Measurements from ENCODE around the gene PCNX3.

DNA sequence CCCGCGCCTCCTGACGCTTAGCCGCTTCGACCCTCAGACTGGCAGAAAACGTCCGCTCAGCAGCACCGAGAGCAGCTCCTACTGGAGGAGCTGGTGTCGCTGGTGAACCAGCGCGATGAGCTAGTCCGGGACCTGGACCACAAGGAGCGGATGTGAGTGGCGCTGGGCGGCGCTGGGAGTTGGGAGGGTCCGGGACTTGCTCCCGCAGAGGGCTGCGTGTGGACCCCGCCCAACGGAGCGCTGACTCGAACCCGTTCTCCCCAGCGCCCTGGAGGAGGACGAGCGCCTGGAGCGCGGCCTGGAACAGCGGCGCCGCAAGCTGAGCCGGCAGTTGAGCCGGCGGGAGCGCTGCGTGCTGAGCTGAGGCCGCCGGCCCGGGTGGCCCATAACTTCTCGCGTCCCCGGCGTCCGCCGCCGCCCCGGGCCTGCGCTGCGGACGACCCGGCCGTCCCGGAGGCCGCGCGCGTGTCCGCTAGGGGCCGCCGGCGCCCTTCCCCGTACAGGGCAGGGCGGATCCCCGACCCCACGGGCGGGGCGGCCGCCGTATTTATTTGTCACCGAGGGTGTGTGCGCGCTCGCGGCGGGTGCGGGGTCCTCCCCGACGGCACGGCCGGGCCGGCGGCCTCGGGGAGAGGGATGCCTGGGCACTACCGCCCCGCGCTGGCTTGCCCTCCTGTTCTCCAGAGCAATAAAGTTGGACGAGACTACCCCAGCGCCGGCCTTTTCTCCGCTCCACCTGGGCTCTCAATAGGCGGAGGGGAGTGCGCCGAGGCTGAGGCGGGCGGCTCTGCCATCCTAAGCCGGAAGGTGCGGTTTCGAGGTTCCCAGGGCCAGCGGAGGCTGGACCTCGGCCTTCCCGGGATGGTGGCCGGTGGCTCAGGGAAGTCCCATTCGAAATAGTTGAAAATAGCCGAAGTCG, 23.4 kb upstream of the PCNX3 start:
- TF ChIP-seq RAD21 (conservative IDR thresholded peaks at IDR 0.05) (no peak), SMC3 (conservative IDR thresholded peaks at IDR 0.05; ENCODE audit: poor library complexity) (no peak), TAF1 (IDR thresholded peaks at IDR 0.05; ENCODE audit: low read depth) (no peak), EZH2 (IDR thresholded peaks at IDR 0.05; ENCODE audit: borderline replicate concordance, insufficient read depth, low read length, poor library complexity, severe bottlenecking) (no peak)
- TF ChIP-seq, protein P1, sequence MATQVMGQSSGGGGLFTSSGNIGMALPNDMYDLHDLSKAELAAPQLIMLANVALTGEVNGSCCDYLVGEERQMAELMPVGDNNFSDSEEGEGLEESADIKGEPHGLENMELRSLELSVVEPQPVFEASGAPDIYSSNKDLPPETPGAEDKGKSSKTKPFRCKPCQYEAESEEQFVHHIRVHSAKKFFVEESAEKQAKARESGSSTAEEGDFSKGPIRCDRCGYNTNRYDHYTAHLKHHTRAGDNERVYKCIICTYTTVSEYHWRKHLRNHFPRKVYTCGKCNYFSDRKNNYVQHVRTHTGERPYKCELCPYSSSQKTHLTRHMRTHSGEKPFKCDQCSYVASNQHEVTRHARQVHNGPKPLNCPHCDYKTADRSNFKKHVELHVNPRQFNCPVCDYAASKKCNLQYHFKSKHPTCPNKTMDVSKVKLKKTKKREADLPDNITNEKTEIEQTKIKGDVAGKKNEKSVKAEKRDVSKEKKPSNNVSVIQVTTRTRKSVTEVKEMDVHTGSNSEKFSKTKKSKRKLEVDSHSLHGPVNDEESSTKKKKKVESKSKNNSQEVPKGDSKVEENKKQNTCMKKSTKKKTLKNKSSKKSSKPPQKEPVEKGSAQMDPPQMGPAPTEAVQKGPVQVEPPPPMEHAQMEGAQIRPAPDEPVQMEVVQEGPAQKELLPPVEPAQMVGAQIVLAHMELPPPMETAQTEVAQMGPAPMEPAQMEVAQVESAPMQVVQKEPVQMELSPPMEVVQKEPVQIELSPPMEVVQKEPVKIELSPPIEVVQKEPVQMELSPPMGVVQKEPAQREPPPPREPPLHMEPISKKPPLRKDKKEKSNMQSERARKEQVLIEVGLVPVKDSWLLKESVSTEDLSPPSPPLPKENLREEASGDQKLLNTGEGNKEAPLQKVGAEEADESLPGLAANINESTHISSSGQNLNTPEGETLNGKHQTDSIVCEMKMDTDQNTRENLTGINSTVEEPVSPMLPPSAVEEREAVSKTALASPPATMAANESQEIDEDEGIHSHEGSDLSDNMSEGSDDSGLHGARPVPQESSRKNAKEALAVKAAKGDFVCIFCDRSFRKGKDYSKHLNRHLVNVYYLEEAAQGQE (IDR thresholded peaks at IDR 0.05; ENCODE audit: borderline replicate concordance), result no peak
- TF ChIP-seq, protein P2, sequence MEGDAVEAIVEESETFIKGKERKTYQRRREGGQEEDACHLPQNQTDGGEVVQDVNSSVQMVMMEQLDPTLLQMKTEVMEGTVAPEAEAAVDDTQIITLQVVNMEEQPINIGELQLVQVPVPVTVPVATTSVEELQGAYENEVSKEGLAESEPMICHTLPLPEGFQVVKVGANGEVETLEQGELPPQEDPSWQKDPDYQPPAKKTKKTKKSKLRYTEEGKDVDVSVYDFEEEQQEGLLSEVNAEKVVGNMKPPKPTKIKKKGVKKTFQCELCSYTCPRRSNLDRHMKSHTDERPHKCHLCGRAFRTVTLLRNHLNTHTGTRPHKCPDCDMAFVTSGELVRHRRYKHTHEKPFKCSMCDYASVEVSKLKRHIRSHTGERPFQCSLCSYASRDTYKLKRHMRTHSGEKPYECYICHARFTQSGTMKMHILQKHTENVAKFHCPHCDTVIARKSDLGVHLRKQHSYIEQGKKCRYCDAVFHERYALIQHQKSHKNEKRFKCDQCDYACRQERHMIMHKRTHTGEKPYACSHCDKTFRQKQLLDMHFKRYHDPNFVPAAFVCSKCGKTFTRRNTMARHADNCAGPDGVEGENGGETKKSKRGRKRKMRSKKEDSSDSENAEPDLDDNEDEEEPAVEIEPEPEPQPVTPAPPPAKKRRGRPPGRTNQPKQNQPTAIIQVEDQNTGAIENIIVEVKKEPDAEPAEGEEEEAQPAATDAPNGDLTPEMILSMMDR (IDR thresholded peaks at IDR 0.05; ENCODE audit: poor library complexity, severe bottlenecking), result no peak
